Fibroblast of skin of right biceps (primary cell): Measurements from ENCODE around the gene ZNF764.

Source experiments
- DNase-seq: peaks from one replicate; pipeline ENCODE4 v3.0.0-alpha.2; 2013

Gene ZNF764

DNA sequence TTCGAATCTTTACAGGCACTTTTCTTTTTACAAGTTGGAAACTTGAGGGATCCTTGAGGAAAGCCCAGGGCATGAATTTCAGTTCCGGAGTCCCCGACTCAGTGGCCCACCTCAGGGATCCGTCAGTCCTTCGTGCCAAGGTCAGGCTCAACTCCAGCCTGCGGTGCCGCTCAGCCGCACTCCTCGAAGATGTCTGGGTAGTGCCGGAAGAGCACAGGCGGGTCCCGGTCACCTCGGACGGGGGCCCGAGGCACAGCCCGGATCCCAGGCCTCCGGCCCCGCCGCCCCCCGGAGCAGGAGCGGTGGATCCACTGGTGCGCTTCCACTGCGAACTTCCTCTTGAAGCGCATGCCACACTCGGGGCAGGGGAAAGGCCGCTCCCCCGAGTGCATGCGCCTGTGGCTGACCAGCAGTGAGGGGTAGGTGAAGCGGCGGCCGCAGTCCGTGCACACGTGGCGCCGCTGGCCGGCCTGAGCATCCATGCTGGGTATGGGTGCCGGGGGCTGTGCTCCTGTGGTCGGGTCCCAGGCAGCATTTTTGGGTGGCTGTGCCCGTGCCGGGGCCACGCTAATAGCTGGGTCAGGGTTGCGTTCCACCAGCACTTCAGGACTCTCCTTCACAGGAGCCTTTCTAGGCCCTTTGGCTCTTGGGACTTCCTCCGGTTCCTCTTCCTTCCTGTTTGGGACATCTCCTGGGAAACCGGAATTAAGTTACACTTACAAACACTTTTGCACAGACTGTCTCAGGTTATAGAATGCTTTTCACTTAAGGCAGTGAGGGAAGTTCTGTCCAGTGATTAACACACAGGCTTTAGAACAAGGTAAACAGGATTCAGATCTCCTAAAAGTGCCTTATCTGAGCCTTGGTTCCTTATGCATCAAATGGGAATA, 11.8 kb upstream of the ZNF764 start:
- no peak for DNase-seq

DNA sequence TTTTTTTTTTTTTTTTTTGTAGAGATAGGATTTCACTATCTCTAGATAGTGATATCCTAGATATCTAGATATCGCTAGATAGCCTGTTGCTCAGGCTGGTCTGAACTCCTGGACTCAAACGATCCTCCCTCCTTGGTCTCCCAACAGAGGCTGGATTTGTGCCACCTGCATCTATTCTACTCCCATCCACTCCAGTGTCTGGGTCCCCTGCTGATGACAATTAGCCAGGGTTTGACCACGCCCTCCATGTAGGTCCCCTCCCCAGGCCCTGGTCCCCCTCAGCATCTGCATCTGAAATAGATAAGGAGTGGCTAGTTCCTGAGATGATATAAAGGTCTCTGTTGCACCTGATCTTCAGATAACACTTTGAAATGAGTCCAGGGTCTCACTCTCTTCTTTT, 11.1 kb upstream of the ZNF764 start:
- no peak for DNase-seq

DNA sequence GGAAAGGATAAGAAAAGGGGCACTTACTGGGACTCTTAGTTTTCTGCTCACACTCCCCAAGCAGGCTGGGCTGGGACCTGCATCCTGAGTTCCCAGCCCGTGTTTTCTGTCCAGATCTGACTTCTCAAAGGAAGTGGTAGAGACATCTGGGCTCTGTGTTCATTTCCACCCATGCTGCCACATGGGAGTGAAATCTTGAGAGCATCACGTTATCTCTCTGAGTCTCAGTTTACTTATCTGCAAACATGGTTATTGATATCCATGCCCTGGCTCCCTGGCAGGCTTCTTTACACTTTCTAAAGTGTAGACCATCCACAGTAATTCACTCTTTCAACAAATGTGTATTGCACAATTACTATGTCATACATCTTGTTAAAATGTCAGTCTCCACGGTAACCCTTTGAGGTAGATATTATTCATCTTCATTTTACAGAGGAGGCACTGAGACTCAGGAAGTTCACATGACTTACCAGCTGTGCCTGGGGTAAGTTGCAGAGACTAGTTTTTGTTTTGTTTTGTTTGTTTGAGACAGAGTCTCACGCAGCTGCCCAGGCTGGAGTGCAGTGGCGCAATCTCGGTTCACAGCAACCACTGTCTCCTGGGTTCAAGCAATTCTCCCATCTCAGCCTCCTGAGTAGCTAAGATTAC, 9.9 kb upstream of the ZNF764 start:
- peak; percentile 43 for DNase-seq

DNA sequence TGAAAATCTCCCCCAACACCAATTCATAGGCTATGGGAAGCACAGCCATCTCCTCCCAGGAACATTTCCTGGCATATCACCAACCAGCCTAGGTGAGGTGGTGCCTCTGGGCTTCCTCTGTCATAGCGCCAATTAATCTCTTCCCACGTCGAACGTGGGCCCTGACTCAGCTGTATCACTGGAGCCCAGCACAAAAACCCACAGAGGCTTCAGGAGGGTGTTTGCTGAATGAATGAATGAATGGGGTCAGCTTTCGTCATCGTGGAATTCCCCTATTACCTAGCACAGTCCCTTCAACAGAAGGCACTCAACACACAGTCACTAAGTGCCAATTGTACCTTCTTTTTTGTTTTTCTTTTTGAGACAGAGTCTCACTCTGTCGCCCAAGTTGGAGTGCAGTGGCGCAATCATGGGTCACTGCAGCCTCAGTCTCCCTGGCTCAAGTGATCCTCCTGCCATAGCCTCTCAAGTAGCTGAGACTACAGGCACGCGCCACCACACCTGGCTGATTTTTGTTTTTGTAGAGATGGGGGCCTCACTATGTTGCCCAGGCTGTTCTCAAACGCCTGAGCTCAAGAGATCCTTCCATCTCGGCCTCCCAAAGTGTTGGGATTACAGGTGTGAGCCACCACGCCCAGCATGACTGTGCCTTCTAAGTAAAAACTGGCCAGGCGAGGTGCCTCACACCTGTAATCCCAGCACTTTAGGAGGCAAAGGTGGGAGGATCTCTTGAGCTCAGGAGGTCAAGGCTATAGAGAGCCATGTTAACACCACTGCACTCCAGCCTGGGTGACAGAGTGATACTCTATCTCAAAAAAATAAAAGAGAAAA, 9.2 kb upstream of the ZNF764 start:
- no peak for DNase-seq

DNA sequence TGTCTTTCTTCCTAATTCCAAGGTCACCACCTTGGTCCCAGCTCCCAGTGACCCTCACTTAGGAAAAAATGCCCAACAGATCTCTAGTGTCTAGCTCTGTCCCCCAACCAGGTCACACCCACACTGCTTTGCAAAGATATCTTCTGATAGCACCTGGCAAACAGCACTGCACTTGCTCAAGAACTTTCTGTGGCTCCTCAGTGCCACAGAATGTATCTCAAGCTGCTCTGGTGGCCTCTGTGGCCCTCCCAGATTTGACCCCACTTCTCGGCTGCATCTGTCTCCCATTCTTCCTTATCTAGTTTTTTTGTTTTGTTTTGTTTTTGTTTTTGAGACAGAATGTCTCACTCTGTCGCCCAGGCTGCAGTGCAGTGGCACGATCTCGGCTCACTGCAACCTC, 8.4 kb upstream of the ZNF764 start:
- DNase-seq, result no peak

DNA sequence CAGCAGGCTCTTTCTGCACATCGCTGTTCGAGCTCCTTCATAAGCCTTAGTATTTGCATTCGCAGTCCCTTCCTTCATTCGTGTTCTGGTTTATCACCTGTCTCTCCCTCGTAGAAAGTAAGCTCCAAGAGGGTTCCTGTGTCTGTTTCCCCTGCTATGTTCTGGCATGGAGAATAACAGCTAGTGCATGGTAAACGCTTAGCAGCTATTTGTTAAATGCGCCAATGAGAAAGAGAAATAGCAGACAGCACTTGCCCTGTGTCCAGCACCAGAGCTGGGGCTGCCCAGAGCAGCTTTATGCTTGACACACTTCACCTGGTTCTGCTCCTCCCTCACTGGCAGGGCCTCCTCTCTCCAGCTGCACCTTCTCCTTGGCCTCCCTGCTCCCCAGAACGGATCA, 7.8 kb upstream of the ZNF764 start:
- DNase-seq, result no peak

DNA sequence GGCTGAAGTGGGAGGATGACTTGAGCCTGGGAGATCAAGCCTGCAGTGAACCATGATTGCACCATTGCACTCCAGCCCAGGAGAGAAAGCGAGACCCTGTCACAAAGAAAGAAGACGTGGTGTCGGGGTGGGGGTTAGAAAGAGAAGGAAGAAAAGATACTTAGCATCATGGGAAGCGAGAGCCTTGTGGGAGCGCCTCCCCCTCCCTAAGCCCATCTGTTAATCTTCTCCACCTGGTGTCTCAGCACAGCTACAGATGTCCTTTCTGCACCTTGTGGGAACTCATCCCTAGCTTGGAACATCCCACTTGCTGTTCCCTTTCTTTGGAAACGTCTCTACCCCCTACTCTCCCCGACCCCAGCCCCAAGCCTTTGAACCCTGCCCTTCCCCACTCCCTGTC, 7.4 kb upstream of the ZNF764 start:
- DNase-seq, result no peak

DNA sequence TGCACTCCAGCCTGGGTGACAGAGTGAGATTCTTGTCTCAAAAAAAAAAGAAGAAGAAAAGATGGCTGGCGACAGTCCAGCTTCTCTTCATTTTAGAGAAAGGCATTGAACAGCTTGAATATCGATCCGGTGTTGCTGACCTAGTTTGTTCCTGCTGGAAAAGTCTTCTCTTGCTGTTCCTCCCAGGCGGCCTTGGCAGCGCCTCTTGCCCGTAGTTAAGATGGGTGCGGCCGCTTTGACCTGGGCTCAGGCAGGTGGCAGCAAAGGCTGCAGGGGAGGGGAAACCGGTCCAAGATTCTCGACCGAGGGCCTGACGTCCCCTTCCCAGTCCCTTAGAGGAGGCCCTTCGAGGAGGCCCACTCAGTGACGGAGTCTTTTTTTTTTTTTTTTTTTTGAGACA, 3.8 kb upstream of the ZNF764 start:
- no peak for DNase-seq

DNA sequence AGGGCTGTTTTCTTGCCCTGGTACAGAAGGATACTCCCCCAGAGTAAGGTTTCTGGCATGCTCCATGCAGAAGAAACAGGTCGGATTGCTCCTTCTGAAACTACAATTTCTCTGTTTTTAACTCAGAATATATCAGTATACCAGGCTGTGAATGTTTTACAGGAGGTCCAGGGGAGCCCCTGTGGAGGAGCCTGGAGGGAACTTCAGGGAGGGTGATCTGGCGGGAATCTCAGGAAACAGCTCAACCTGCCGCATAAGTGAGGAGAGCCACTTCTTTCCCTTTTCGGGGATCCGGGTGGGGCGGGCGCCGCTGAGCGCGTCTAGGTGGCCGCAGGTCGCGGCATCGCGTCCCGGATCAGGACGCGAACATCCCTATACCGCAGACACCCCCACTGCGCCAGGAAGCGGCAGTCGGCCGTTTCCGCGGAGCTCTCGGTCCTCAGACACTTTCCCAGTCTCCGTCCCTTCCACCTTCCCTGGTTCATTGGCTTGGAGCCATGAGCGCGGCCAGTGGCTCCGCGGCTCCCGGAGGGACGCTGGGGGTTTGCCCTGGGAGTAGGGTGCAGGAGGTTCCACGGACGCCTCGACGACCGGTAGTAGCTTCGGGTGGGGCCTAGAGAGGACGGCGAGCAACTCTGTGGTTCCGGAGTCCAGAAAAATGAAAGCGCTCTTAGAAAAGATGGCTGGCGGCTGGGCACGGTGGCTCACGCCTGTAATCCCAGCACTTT, 3.1 kb upstream of the ZNF764 start:
- no peak for DNase-seq

DNA sequence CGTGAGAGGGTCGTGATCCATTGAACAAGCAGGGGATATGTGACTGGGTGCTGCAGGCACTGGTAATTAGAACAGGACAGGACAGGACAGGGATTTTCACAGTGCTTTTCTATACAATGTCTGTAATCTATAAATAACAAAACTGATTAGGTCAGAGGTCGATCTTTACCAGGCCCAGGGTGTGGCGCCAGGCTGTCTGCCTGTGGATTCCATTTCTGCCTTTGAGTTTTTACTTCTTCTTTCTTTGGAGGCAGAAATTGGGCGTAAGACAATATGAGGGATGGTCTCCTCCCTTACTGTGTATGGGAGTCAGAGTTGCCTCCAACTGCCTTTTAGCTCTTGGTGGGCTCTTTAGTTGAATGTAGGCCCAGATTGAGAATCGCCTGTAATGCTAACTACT, 1.5 kb upstream of the ZNF764 start:
- no peak for DNase-seq

DNA sequence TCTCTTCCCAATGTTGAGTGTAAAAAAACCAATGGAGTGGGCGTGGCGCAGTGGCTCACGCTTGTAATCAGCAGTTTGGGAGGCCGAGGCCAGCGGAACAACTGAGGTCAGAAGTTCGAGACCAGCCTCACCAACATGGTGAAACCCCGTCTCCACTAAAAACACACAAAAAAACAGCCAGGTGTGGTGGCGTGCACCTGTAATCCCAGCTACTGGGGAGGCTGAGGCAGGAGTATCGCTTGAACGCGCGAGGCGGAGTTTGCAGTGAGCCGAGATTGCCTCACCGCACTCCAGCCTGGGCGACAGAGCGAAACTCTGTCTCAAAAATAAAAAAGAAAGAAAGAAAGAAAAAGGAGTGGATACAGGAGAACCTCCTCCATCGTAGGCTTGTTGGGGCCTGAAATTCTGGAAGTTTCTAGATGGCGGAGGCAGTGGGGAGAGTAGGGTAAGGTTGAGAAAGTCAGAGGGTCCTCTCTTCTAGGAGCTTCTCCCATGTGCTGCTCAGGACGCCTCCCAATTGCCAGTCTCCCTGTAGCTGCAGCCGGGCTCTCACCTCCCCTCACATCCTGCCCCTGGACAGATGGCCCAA, 709 bp upstream of the ZNF764 start:
- no peak for DNase-seq

DNA sequence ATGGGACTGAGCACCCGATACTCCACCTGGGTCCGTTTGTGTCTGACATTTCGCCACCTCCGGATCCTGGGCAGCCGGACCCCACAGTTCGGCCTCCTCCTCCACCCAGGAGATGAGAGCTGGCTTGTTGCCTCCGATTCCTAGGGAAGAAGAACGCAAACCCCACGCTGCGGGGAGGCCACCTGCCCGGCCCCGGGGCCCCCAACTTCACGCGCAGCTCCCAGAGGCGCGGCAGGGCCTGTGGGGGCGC, 542 bp downstream of the ZNF764 start:
- no peak for DNase-seq

DNA sequence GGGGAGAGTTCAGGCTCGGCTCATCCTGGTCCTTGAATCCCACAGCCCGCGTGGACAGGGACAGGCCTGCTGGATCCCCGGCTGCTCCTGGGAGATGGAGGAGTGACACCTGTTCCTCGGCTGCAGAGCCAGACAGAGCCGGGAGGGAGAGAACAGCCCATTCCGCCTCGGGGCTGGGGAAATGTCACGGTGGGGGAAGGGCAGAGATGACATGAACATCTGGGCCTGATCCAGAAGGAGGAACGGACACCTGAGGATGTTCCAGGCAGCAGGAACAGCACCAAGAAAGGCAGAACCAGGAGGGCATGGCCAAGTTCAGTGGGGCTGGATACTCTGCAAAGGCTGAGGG, 2.1 kb downstream of the ZNF764 start:
- no peak for DNase-seq

DNA sequence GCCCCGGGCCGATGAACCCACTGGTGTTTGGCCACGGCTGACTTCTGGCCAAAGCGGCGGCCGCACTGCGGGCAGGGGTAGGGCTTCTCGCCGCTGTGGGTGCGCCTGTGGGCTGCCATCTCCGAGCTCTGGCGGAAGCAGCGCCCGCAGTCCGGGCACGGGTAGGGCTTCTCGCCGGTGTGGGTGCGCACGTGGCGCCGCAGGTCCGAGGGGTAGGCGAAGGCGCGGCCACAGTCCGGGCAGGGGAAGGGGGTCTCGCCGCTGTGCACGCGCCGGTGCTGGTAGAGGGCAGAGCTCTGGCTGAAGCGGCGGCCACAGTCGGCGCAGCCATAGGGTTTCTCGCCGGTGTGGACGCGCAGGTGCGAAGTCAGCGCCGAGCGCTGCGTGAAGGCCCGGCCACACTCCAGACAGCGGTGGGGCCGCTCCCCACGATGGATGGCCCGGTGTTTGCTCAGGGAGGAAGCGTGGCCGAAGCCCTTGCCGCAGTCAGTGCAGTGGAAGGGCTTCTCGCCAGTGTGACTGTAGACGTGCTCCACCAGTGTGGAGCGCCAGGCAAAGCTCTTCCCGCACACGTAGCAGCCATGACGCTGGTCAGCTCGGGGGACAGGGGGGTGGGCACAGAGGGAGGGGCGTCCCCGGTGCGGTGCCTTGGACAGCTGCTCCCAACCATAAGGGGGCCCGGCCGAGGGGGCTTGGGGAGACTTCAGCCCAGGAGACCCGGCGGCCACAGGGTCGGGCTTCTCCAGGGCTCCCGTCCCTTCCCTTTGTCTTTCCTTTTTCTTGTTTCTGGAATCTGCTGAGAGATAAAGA, 2.7 kb downstream of the ZNF764 start:
- no peak for DNase-seq

DNA sequence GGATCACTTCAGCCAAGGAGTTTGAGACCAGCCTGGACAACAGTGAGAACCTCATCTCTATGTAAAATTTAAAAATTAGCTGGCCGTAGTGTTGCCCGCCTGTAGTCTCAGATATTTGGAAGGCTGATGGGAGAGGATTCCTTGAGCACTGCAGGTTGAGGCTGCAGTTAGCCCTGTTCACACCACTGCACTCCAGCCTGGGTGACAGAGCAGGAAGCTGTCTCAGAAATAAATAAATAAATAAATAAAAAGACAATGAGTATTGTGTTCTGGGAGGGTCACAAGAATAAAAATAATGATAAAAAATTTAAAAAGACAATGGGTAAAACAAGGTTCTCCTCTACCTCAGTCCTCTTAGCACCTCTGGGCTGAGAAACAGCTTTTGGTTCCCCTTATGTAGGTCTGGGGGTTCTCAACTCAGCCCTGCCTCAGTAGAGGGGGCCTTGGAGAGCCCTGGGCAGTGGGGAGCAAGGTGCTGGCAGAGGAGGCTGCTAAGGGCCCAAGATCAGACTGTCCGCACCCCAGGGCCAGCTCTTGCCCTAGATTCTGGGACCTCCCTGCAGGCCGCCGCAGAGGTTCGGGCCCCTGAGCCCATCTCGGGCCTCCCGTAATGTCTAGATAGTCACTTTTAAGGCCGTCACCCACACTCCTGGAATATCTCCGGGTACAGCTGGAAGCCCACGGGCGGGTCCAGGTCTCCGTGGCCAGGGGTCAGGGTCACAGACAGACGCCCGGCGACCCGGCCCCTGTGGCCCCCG, 3.4 kb downstream of the ZNF764 start:
- no peak for DNase-seq

DNA sequence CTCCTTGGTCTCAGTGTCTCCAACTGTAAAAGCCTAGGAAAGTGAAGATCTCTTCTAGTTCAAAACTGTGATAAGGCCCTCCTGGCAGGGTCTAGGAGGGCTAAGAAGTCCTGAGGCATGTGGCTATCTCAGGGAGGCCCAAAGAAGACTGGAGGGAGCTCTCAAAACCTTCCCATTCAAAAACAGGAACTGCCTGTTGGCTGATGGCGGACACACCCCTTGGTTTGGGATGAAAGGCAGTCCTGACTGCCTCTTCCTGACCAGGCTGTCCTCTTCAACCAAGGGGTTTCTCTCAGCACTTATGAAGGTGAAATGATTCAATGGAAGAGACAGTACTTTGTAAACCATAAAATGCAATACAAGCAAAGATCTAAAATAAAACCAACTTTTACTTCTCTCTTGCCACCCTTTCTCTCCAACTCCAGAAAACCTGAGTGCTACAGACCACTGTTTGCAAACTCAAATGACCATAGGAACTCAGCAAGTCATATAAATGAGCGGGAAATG, 4.7 kb downstream of the ZNF764 start:
- DNase-seq, result no peak

DNA sequence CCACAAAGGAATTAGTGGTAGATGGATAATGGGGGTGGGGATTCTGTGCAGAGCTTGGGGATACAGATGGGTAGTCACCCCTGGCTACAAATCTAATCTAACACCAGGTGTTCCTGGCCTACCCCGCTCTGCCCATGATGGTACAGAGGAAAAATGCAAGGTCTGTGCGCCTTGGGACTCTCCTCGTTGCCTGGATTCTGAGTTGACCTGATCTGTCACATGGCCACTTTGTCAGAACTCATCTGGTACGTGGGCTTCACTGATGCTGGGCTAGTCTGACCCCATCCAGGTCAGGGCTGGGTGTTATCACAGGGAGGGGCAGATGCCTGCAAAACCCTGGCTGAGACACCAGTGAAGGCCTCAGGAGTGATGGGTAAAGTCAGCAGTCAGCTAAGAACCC, 5.2 kb downstream of the ZNF764 start:
- no peak for DNase-seq

DNA sequence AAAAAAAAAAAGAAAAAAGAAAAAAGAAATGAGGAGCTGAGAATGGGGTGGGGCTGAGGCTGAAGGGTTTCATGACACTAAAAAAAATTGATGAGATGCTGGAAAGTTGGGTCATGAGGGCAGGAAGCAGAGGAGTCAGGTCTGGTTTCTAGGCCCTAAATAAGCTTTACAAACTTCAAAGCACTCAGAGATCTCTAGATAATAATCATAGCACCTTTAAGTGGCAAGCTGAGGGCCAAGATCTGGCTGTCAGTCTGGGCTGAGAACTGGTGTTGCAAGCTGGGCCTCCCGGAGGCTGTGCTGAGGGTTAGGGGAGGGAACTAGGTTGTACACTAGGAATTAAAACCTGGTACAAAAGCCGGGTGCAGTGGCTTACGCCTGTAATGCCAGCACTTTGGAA, 6.4 kb downstream of the ZNF764 start:
- DNase-seq, result no peak

DNA sequence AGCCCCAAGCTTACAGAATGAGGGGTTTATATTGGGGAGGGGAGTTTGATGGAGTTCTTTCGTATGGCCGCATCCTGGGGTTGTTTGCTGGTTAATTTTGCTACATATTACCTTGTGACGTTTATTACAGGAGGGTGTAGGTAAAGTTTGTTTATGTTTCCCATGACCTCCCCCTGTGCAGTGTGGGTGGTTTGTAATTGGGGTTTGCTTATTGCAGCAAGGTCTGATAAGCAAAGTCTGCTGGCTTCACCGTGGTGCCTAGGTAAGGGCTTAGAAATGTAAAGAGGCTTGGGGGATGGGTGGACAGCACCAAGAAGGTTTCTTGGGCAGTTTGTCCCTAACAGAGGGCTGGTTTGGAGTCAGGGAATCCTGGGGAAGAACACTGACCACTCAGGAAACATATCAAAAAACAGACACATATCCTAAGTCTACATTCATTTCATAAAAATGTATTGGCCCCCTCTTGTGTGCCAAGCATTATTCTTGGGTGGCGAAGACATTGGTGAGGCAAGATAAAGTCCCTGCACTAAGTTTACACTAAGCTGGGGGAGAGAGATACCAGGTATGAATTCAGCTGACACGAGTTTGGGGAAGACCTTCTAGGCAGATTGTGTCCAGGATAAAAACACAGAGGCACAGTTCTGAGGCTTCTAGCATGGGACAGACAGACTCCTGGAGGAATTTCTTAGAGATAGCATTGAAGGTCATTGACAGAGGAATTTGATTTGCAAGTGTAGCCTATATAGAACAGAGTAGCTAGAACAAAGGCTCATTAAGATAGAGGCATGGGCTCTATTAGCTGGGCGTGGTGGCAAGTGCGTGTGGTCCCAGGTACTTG, 9.5 kb downstream of the ZNF764 start:
- no peak for DNase-seq

DNA sequence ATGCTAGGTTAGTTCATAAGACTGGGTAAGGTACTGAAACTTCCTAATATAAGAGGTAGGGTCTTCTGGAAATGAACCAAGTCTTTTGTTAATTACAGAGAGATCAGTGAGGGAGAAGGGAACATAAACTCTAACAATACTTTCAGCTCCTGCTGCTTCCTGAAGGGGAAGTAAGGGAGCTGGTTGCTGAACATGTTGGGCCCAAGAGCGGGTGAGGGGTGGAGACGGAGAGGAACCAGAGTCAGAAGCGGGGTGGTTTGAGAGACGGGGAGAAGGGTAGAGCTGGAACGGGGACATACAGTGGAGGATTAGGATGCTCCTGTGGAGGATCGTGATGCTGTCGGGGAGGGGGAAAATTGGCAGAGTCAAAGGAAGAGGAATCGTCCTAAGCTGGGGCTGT, 12.1 kb downstream of the ZNF764 start:
- no peak for DNase-seq
